ENCODE results near the gene HSPA4L. TPM values are rescaled to one million over a fixed set of nuclear protein-coding genes. Genes with fewer than 3 reads are reported as not detected.
A peak's percentile ranks its signal among the peaks of the same experiment; 100 is the strongest.

Gene HSPA4L
- polyA plus RNA-seq, 6 donors from 2014 or later, result 0.05 TPM; not detected in 4

DNA sequence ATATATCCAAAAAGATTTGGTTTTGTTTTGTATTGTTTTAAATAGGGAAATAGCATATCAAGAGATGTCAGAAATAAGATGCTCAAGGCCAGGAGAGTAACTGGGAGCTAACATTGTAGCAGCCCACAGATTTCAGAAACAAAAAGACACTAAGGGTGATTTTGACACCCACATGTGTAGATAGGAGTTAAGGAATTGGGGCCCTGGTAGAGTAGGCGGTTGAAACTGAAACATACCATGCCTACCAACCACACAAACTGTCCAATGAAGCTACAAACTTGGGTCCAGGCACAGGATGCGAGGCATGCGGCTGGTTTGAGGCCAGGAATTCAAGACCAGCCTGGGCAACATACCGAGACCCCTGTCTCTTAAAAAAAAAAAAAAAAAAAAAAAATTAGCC is 6.3 kb upstream of the HSPA4L start:
- Mint-ChIP-seq H3K27ac (no peak overlapping the region), H3K4me1 (peaks cover under 1 to 3% (median 1%) of the 10 kb centered on the region in 3 donors), H3K4me3 (no peak overlapping the region), H3K27me3 (peaks cover 59 to 63% (median 63%) of the 10 kb centered on the region in 3 donors), H3K9me3 (no peaks in the 10 kb centered on the region), H3K36me3 (peaks cover 0 to 3% of the 10 kb centered on the region in 2 donors)
- no peak for ATAC-seq (ENCODE audit: low read depth in 2 of 2)
- DNase-seq, result no peak

GRCh38 chr4:127776620-127777019 is 5.5 kb upstream of the HSPA4L start:
- peaks cover 5 to 9% (median 7%) of the 10 kb centered on the region in 3 donors for H3K4me1 Mint-ChIP-seq
- no peak overlapping the region for H3K4me3 Mint-ChIP-seq
- H3K27ac Mint-ChIP-seq, result no peak overlapping the region
- H3K36me3 Mint-ChIP-seq, result peaks cover 0 to 8% of the 10 kb centered on the region in 2 donors
- peaks cover 64 to 65% (median 65%) of the 10 kb centered on the region in 3 donors for H3K27me3 Mint-ChIP-seq
- ATAC-seq (ENCODE audit: low read depth in 2 of 2) (no peak), DNase-seq (no peak)
- H3K9me3 Mint-ChIP-seq, result peaks cover 0 to 3% (median 0%) of the 10 kb centered on the region in 7 donors

DNA sequence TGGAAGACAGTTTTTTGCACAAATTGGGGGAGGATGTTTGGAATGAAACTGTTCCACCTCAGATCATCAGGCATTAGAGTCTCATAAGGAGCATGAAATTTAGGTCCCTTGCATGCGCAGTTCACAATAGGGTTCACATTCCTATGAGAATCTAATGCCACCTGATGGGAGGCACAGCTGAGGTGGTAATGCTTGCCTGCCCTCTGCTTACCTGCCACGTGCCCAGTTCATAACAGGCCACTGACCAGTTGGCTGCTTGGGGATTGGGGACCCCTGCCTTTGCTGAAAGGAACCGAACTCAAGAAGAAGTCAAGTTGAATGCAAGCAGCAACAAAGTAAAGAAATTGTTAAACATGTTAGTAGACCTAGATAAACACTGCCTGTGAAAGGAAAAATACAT is 4.6 kb upstream of the HSPA4L start:
- peaks cover 61 to 68% (median 68%) of the 10 kb centered on the region in 3 donors for H3K27me3 Mint-ChIP-seq

DNA sequence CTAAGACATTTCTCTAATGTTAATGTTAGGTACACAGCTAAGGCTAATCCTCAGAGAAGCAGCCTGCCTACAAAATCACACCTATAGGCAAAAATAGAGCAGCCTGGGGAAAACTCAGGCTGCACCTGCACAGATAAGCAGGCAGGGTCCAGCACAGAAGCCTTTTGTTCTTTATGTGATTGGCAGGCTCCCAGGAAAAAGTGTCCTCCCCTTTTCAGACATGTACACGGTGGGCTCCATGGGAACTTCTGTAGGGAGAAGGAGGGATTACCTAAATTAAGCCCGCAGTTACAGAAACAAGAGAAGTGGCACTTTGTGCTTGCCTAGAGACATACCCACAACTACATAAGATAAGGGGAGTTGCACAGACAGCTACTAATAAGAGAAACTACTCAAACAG is 4.0 kb upstream of the HSPA4L start:
- no peak for ATAC-seq (ENCODE audit: low read depth in 2 of 2)
- Mint-ChIP-seq H3K4me1 (peaks cover 15 to 18% (median 17%) of the 10 kb centered on the region in 3 donors), H3K27ac (no peak overlapping the region), H3K9me3 (peaks cover 0 to 3% (median under 1%) of the 10 kb centered on the region in 7 donors), H3K4me3 (no peak overlapping the region), H3K36me3 (peaks cover 0 to 8% of the 10 kb centered on the region in 2 donors), H3K27me3 (peaks cover 64 to 70% (median 69%) of the 10 kb centered on the region in 3 donors)
- DNase-seq, result no peak

More for the DNA sequence above, 4.6 kb upstream of the HSPA4L start:
- H3K27ac Mint-ChIP-seq, result no peak overlapping the region
- peaks cover 0 to 8% of the 10 kb centered on the region in 2 donors for H3K36me3 Mint-ChIP-seq
- ATAC-seq (ENCODE audit: low read depth in 2 of 2) (no peak), DNase-seq (no peak)
- peak overlapping the region in 1 of 8 donors; percentile 66 for H3K4me3 Mint-ChIP-seq
- H3K9me3 Mint-ChIP-seq, result peaks cover 0 to 3% (median 0%) of the 10 kb centered on the region in 7 donors
- peaks cover 9 to 12% (median 10%) of the 10 kb centered on the region in 3 donors for H3K4me1 Mint-ChIP-seq

- Mint-ChIP-seq H3K9me3 (peaks cover 0 to 4% (median 2%) of the 10 kb centered on the region in 7 donors), H3K4me3 (peak overlapping the region in 7 of 8 donors; percentile 20 to 88 (median 82)), H3K27ac (peak overlapping the region in 1 of 6 donors; percentile 77), H3K36me3 (peaks cover 0 to 8% of the 10 kb centered on the region in 2 donors), H3K4me1 (peaks cover 17 to 22% (median 19%) of the 10 kb centered on the region in 3 donors), H3K27me3 (peaks cover 59 to 79% (median 62%) of the 10 kb centered on the region in 3 donors)
- ATAC-seq (ENCODE audit: low read depth in 2 of 2) (no peak), DNase-seq (no peak)
These were observed 1.5 kb upstream of the HSPA4L start for GRCh38 chr4:127780598-127780997.

DNA sequence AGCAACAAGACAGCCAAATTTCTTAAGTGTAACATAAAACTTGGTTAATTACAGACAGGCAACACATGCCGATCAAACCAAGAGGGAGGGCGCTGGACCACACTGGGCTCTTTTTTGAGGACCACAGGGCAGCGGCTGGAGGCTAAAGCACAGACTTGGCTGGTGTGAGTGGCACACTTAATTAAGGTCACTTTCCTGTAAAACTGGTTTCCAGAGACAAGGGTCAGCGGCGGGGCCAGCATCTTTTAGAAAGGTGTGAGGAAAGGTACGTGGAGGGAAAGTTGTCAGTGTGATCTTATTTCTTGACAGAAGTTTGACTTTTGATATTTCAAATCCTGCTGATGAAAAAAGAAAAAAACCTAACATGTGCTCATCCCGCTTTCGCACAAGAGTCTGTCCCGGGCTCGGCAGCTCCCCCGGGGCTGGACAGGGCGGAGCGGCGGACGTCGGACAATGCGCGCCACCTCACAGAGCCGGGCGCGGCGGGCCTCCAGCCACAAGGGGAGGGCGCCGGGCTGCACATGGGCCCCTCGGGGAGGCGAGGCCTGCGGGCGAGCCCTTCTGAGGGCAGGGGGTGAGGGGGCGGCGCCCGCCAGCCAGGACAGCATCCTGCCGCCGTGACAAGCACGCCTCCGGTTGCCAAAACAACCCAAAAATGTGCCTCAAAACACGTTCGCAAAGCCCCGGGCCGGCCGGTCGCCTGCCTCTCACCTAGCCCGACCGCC is 660 bp upstream of the HSPA4L start:
- ATAC-seq (ENCODE audit: low read depth in 2 of 2), result peak; percentile 17 to 19
- Mint-ChIP-seq H3K27ac (peak overlapping the region in 3 of 6 donors; percentile 77 to 97 (median 84)), H3K27me3 (peaks cover 58 to 74% (median 59%) of the 10 kb centered on the region in 3 donors), H3K4me1 (peaks cover 17 to 22% (median 19%) of the 10 kb centered on the region in 3 donors), H3K36me3 (peaks cover 0 to 8% of the 10 kb centered on the region in 2 donors), H3K4me3 (peak overlapping the region; percentile 75 to 98 (median 84)), H3K9me3 (peaks cover 0 to 4% (median 2%) of the 10 kb centered on the region in 7 donors)
- peak; percentile 15 for DNase-seq

DNA sequence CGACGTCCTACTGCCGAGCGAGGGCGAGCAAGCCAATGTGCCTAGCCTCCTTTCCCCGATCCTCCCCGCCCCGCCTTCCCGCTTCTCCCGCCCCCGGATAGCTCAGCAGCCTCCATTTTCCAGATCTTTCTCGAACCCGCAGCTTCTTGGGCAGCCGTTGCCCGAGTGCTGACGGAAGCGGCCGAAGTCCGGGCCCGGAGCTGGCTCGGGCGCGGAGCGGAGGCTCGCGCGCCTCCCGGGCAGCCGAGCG is 172 bp upstream of the HSPA4L start:
- Mint-ChIP-seq H3K27ac (peak overlapping the region in 1 of 6 donors; percentile 90), H3K9me3 (peaks cover 0 to 4% (median 2%) of the 10 kb centered on the region in 7 donors), H3K27me3 (peaks cover 53 to 70% (median 54%) of the 10 kb centered on the region in 3 donors), H3K4me1 (peaks cover 17 to 22% (median 19%) of the 10 kb centered on the region in 3 donors), H3K36me3 (peaks cover 0 to 8% of the 10 kb centered on the region in 2 donors), H3K4me3 (peak overlapping the region; percentile 60 to 98 (median 81))
- ATAC-seq (ENCODE audit: low read depth in 2 of 2), result no peak
- no peak for DNase-seq

GRCh38 chr4:127783026-127783769 is 1.1 kb downstream of the HSPA4L start:
- peaks cover 0 to 8% of the 10 kb centered on the region in 2 donors for H3K36me3 Mint-ChIP-seq
- H3K27me3 Mint-ChIP-seq, result peaks cover 42 to 59% (median 44%) of the 10 kb centered on the region in 3 donors

DNA sequence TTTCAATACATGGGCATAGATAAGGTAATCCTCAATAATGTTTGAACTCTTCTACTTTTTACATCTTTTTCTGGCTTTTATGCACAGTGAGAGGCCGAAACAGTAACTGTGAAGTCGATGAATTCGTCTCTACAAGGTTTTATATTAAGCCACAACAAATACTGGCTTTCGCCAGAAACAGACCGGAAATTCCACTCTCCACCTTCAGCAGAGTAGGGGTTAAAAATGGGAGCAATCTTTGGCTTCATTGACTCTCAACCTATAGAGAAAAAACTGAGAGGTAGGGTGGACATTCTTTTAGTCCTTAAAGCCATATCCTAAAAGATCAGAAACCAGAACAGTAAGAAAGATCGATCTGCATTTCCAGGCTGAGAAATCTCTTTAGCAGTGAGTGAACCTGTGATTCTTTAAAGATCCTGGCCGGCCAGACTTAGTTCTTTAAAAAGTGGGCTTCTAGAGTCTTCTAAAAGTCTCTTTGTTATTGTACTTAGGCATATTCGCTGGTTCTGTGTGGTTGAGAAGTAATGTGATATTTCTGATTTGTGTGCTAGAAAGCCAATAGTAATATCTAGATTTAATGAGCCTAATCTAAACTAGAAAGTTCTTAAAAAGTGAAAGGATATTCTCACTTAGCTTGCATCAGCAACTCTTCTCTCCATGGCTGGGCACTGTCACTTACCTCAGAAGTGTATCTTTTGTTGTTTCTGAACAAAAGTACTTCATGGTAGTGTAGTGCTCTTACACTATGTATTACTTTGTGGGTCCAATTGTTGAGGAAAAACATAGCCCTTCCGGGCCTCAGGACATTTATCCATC is 2.0 kb downstream of the HSPA4L start:
- Mint-ChIP-seq H3K4me1 (peaks cover 17 to 22% (median 19%) of the 10 kb centered on the region in 3 donors), H3K27ac (no peak overlapping the region), H3K36me3 (peaks cover 0 to 8% of the 10 kb centered on the region in 2 donors), H3K27me3 (peaks cover 40 to 58% (median 40%) of the 10 kb centered on the region in 3 donors), H3K4me3 (peak overlapping the region in 1 of 8 donors; percentile 21), H3K9me3 (peaks cover 0 to 4% (median 2%) of the 10 kb centered on the region in 7 donors)
- DNase-seq (no peak), ATAC-seq (ENCODE audit: low read depth in 2 of 2) (no peak)

More at GRCh38 chr4:127783026-127783769, 1.1 kb downstream of the HSPA4L start:
- DNase-seq, result no peak
- Mint-ChIP-seq H3K27ac (peak overlapping the region in 5 of 6 donors; percentile 45 to 93 (median 72)), H3K4me1 (peaks cover 17 to 22% (median 19%) of the 10 kb centered on the region in 3 donors), H3K4me3 (peak overlapping the region; percentile 83 to 98 (median 90)), H3K9me3 (peaks cover 0 to 4% (median 2%) of the 10 kb centered on the region in 7 donors)
- ATAC-seq (ENCODE audit: low read depth in 2 of 2), result no peak

DNA sequence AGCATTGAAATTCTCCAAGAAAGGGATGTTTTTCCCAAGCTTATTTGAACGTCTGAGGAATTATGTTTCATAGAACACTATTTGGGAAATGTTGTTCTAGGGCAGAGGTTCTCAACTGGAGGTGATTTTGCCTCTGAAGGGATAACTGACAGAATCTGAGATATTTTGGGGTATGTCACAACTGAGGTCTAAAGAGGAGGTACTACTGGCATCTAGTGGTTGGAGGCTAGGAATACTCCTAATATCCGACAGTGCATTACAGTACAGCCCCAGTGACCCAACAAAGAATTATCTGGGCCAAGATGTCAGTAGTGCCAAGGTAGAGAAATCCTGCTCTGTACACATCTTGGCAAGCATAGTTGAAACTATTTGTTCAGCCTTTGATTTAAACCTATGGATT is 6.4 kb downstream of the HSPA4L start:
- H3K27ac Mint-ChIP-seq, result no peak overlapping the region
- no peak overlapping the region for H3K4me3 Mint-ChIP-seq
- H3K36me3 Mint-ChIP-seq, result no peaks in the 10 kb centered on the region

GRCh38 chr4:127791391-127791790 is 9.3 kb downstream of the HSPA4L start:
- Mint-ChIP-seq H3K36me3 (no peaks in the 10 kb centered on the region), H3K27me3 (peaks cover 22 to 42% (median 39%) of the 10 kb centered on the region in 3 donors), H3K4me3 (no peak overlapping the region), H3K4me1 (no peaks in the 10 kb centered on the region), H3K9me3 (no peaks in the 10 kb centered on the region), H3K27ac (no peak overlapping the region)
- DNase-seq (no peak), ATAC-seq (ENCODE audit: low read depth in 2 of 2) (no peak)

More for the DNA sequence above, 6.4 kb downstream of the HSPA4L start:
- DNase-seq (no peak), ATAC-seq (ENCODE audit: low read depth in 2 of 2) (no peak)
- peaks cover 28 to 41% (median 33%) of the 10 kb centered on the region in 3 donors for H3K27me3 Mint-ChIP-seq
- H3K9me3 Mint-ChIP-seq, result peaks cover 0 to under 1% (median 0%) of the 10 kb centered on the region in 7 donors
- no peaks in the 10 kb centered on the region for H3K4me1 Mint-ChIP-seq

- H3K9me3 Mint-ChIP-seq, result peaks cover 0 to 2% (median 0%) of the 10 kb centered on the region in 7 donors
These were observed 11.4 kb downstream of the HSPA4L start for GRCh38 chr4:127793528-127793927.

More at GRCh38 chr4:127793528-127793927, 11.4 kb downstream of the HSPA4L start:
- H3K27me3 Mint-ChIP-seq, result peaks cover 21 to 40% (median 39%) of the 10 kb centered on the region in 3 donors
- no peak for ATAC-seq (ENCODE audit: low read depth in 2 of 2)
- DNase-seq, result no peak
- no peak overlapping the region for H3K4me3 Mint-ChIP-seq
- no peaks in the 10 kb centered on the region for H3K4me1 Mint-ChIP-seq
- no peaks in the 10 kb centered on the region for H3K36me3 Mint-ChIP-seq
- no peak overlapping the region for H3K27ac Mint-ChIP-seq

Measured in naive B cell (primary cell).